Stimulated activated CD8-positive, alpha-beta memory T cell treated with anti-CD3 and anti-CD28 coated beads, Interleukin-7, amount 100 ng/mL, for 1 hour (primary cell): ENCODE measurements around the gene RSPH3.
"Not testable (repeated sequence)": the region's sequence is repeated elsewhere in the genome, so short reads cannot be mapped to it uniquely, and the experiment has no call there.

Experiments
- DNase-seq, 2 donors: peaks; one replicate each; pipeline ENCODE4 v3.0.0-alpha.2; 2020; ENCODE audit warnings: low read depth in 2 of 2

RSPH3 gene

DNA sequence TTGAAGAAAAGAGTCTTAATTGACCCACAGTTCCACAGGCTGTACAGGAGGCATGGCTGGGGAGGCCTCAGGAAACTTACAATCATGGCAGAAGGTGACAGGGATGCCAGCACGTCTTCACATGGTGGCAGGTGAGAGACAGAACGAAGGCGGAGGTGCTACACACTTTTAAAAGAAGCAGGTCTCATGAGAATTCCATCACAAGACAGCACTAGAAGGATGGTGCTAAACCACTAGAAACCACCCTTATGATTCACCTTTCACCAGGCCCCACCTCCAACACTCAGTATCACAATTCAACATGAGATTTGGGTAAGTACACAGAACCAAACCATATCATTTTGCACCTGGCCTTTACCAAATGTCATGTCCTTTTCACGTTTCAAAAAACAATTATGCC is 23.9 kb upstream of the RSPH3 start:
- DNase-seq = no peak

DNA sequence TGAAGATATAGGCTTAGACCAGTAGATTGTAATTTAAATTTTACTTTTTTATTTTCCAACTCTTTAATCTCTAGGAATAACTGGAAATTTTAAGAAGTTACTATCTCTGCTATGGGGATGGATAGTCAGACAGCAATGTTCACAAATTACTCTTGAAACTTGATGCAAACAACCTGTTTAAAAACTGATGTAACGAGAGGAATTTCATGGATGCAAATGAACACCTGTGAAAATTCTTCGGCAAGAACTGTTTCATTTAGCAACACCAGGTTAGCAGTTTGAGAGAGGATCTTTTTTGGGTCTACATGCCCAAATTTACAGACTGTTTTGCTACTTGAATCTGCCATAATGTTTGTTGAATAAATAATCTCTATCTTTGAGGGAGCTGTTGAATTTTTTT is 20.0 kb upstream of the RSPH3 start:
- no peak for DNase-seq

DNA sequence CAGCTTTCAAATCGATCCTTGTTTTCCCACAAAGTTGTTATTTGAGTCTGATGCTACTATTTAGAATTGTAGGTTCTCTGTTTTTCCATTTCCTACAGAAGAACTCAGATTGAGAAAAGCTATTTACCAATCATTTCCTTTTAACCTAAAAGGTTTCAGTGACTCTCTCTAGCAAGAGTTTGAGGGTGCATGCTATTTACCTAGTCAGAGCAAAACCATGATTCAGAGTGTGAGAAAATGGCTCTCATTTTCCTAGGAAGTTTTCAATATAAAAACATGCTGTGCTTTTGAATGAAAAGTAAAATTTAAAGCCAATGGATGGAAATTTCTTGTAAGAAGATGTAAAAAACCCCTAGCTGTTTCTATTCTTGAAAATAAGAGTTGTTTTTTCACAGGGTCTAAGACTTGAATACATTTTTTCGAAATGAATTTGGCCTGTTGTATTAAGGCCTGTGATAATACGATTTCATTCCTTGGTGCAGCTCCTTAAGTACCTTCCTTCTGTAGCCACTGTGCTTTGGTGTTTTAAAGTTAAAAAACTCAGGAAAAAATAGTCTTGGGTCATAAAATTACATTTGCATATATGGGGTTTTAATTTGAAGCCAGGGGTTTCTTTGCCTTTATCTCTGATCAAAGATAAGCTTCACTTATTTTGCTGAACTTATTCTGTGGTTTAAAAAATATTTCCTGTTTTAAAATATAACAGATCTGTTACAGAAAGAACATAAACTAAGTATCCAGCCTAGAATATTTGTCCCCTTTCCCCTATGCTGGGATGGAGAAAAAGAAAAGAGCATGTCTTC is 18.0 kb upstream of the RSPH3 start:
- no peak for DNase-seq

DNA sequence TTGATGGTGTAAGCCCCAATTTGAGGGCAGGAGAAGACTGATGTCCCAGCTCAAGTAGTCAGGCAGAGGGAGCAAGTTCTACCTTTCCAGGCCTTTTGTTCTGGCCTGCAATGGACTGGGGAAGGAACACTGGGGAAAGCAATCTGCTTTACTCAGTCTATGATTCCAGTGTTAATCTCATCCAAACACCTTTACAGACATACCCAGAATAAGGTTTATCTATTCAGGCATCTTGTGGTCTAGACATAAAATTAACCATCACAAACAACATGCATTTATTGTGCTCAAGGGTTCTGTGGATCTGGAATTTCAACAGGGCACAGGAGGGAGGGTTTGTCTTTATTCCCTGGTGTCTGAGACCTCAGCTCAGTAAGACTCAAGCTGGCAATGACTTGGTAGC is 14.4 kb upstream of the RSPH3 start:
- DNase-seq = no peak

DNA sequence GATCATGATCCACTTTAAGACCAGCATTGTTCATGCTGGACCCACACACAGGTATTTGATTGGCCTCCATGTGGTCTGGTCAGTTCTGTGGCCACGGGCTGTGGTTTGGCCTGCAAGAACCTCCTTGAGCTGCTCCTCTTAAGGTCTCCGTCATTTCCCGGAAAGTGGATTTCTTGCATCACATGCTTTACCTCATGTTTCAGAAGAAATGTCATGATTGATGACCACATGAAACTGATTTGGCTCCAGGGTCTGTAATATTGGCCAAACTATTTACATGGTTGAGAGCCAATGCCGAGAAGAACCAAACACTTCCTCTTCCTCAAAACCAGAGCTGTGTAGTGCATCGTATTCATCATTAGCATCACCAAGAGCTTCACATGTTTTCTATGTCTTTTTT is 13.2 kb upstream of the RSPH3 start:
- no peak for DNase-seq

DNA sequence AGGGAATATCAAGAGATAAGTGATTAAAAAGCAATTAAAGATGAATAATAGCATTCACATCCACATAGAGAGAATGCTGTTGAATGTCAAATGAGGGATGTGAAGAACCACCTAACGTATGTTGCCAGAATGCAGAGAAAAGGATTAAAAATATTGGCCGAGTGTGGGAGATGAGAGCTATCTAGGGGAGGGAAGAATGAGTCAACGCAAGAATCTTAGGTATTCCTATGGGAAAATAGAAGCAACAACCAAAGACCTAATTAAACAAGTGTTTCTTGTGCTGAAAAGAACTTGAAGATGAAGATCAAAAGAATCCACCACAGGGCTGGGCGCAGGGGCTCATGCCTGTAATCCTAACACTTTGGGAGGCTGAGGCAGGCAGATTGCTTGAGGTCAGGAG is 12.2 kb upstream of the RSPH3 start:
- no peak for DNase-seq

DNA sequence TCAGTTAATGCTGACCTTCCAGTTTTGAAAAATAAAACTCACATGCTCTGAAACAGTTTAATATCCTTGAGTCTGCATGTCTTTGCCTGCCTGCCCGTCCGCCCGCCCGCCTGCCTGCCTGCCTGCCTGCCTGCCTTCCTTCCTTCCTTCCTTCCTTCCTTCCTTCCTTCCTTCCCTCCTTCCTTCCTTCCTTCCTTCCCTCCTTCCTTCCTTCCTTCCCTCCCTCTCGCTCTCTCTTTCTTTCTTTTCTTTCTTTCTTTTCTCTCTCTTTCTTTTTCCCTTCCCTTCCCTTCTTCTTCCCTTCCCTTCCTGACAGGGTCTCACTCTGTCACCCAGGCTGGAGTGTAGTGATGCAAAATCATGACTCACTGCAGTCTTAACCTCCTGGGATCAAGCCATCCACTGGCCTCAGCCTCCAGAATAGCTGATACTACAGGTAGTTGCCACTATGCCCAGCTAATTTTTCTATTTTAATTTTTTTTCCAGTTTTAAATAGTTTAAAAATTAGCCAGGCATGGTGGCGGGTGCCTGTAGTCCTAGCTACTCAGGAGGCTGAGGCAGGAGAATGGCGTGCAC is 10.1 kb upstream of the RSPH3 start:
- not testable (repeated sequence) for DNase-seq

DNA sequence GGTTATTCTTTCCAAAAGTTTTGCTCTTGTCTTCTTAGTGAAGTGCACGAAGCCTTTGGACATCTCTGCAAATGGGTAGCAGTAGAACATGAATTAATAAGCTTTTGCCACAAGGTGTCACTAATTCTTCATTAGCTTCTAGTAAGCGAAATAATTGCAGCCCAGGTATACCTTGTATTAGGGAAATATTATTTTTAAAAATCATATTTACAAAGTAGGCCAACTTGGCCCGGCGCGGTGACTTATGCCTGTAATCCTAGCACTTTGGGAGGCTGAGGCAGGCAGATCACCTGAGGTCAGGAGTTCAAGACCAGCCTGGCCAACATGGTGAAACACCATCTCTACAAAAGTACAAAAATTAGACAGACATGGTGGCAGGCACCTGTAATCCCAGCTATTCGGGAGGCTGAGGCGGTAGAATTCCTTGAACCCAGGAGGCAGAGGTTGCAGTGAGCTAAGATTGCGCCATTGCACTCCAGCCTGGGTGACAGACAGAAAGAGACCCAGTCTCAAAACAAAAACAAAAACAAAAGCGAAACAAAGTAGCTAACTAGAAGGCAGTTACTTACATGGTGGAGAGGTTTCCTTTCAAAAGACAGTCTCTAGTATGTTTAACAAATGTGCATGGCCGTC is 8.8 kb upstream of the RSPH3 start:
- DNase-seq = no peak

DNA sequence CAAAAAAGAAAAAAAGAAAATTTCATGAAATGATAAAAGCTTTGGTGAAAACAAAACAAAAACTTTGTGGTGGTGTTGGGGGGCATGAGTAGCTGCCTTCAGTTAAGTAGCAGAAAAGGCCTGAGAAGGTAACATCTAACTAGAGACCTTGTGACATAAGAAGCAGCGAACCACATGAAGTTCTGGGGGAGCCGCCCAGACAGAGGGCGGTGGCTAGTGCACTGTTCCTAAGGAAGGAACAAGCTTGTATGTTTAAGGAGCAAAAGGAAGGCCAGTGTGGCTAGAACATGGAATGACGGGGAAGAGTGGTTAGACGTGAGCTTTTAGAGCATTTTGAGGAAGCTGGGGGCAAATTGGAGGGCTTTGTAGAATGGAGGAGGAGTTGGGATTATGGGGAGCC is 7.5 kb upstream of the RSPH3 start:
- no peak for DNase-seq

DNA sequence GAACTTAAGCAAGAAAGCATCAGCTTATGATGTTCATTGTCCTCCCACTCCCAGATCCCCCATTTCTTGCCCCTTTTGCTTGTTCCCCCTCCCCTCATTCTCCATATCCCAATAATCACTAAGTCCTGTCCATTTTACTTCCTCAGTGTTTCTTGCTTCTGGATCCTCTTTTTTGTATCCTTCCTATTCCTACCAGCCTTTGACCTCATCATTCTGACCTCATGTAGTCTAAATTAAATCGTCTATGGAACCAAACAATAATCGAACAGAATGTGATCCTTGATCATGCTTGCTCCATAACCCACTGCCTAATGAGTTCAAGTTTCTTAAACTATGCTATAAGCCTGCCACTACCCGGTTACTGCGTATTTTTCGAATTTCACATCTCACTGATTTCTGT is 5.4 kb upstream of the RSPH3 start:
- no peak for DNase-seq

DNA sequence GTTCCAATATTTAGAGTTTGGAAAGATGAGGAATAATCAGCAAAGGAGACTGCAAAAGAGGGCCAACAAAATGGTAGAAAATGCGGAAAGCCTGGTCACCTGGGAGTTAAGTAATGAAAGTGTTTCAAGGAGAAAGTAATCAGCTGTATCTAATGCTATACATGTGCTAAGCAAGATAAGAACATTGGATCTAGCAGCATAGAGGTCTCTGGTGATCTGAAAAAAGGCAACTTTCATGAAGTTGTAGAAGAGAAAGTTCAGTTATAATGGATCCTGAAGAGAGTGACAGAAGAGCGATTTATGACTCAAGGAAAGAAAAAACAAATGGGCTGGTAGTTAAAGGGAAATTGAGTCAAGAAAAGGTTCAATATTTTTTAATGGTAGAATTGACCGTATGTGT is 4.6 kb upstream of the RSPH3 start:
- no peak for DNase-seq

DNA sequence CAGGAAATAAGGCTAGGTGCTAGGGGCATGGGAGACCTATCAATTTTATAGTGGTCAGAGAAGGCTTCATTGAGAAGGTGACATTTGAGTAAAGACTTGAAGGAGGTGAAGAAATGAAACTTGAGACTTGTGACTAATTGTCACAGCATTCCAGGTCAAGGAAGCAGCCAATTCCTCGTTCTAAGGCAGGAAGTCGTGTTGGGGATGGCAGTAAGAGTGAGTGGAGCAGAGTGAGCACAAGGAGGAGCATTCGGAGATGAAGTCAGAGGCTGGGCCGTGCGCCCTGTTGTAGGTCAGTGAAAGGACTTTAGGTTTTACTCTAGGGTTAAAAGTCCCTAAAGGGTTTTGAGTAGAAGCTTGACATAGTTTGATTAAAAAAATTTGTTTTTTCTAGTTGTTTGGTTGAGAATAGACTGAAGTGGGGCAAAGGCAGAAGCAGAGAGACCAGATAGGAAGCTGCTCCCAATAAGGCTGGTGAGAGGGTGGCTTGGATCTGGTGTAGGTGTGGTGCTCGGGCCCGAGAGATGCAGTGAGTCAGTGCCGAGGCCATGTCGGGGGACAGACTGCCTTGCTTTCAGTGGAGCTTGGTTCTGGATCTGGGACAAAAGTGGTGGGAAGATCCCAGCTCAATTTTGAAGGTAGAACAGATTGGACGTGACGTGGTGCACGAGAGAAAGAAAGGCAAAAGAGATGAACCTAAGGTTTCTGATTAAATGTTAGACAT is 2.6 kb upstream of the RSPH3 start:
- DNase-seq = no peak

DNA sequence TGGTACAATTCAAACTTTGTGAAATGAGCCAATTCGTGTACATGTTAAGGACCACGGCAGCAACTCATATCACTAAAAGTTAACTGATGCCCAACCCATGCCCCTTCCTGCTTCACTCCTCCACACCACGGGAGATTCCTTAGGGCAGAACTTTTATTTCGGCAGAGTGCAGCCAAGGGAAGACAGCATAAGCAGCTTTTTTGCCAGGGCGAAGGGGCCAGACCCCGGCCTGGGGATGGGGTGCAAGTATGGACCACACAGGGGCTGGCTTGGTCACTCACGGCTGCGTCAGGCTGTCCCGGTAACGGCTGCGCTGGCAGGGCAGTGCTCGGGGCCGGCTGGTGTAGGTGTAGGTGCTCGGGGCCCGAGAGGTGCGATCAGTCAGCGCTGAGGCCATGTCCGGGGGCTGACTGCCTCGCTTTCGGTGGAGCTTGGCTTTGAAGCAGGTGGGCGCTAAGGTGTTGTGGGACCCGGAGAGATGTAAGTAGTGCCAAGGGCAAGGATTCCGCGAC is 792 bp downstream of the RSPH3 start:
- DNase-seq = no peak

DNA sequence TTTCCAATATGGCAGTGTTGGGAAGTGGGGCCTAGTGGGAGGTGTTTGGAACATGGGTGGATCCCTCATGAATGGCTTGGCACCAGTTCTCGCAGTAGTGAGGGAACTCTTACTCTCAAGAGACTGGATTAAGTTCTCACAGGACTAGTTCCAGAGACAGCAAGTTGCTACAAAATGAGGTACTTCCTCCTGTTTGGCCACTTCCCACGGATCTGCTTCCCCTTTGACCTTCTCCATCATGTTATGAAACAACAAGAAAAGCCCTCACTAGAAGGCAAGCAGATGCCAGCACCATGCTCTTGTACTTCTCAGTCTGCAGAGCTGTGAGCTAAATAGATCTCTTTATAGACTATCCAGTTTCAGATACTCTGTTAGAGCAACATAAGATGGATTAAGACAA is 3.1 kb downstream of the RSPH3 start:
- no peak for DNase-seq

DNA sequence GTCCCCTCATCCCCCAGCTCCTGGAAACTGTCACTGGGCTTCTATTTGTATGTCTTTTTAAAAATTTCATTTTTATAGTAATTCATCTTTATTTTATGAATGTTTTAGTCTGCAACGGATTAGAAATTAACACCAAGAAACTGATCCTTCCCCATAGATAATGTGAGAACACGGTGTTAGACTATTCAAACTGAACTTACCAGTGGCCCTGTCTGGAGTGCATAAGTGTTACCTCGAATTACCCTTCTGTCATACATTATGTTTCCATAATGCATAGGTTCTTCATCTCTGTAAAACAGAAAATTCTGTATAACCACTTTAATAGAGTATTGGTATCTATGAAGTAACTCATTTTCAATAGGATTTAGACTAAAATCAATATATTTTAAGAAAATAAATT is 6.4 kb downstream of the RSPH3 start:
- DNase-seq = no peak

DNA sequence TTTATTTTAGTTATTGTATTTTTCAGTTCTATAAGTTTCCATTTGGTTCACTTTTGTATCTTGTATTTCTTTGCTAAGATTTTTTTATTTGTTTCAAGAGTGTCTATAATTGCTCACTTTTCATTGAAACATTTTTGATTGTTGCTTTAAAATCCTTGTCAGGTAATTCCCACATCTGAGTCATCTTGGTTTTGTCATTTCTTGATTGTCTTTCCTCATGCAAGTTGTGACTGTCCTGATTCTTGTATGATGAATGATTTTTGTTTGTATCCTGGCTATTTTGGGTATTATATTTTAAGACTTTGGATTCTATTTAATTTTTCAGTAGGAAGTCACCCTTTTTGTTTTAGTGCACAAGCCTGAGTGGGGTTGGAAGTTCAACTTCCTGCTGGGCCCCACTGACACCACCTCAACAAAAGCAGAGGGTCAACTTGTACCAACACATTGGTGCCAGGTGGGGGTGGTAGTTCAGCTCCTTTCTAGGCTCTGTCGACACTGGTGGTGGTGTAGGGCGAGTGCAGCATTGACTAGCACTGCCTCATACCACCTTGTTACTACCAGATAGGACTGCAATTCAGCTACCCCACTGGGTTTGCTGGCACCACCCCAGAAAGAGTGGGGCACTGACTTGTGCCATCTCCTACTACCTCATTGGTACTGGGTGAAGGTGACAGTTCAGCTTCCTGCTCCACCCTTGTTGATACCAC is 8.8 kb downstream of the RSPH3 start:
- DNase-seq = no peak

DNA sequence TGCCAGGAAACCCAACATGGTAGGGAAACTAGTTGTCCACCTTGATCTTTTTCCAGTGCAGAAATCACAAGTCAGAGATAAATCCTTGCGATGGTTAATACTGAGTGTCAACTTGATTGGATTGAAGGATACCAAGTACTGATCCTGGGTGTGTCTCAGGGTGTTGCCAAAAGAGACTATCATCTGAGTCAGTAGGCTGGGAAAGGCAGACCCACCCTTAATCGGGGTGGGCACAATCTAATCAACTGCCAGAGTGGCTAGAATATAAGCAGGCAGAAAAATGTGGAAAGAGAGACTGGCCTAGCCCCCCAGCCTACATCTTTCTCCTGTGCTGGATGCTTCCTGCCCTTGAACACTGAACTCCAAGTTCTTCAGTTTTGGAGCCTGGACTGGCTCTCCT is 10.3 kb downstream of the RSPH3 start:
- not testable (repeated sequence) for DNase-seq

DNA sequence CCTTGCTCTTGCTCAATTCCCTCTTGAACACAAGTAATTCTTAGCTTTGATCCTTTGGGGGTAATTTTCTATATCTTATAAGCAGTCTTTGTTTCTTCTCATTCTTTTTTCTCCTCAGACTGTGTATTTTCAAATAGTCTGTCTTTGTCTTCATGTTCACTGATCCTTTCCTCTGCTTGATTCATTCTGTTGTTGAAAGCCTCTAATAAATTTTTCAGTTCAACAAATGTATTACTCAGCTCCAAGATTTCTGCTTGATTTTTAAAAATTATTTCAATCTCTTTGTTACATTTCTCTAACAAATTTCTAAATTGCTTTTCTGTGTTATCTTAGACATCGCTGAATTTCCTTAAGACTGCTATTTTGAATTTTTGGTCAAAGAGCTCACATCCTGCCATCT is 11.5 kb downstream of the RSPH3 start:
- DNase-seq = no peak

DNA sequence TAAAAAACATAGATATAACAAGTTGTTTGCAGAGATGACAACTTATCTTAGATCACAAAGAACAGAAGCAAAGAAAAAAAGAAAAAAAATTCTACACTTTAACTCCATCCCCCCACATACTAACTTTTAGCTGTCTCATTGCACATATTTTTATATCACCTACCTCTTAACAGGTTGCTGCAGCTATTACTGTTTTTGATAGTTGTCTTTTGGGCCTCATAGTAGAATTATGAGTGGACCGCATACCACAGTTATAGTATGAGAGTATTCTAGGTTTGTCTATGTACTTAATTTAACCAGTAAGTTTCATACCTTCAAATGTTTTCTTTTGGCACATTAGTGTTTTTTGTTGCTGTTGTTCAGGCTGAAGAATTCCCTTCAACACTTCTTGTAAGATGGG is 12.3 kb downstream of the RSPH3 start:
- DNase-seq = no peak

DNA sequence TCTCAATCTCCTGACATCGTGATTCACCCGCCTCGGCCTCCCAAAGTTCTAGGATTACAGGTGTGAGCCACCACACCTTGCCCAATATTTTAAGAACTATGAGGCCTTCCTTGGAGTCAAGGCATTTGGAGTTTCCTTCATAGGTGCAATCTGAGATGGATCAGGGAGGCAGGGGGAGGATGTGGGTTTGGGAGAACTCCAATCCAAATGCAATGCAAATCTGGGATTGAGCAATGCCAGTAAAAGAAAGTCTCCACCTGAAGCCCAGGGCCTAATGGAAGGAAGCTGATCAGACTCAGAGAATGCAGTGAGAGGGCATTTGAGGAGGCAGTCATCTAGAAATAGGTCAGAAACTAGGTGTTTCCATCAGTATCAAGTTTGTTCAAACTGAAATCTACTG is 21.2 kb downstream of the RSPH3 start:
- DNase-seq = no peak

DNA sequence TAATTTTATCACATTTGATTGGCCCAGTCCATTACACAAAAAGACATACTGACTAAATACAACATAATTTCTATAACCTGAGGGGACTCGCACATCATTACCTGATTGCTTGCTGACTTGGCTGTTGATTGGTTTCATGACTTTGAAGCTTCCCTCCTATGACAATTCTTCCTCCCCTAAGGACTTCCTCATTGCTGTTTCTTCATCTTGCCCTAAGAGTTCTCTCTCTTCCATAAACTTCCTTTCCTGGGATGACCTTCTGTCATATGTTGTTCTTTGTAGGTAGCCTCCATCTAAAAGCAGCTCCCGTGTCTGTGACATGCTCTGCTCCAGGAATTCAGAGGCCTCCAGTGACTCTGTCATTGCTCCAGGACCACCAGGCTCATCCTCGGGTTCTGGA is 22.6 kb downstream of the RSPH3 start:
- no peak for DNase-seq
